ENCODE measurements around the gene CCDC192.

DNA sequence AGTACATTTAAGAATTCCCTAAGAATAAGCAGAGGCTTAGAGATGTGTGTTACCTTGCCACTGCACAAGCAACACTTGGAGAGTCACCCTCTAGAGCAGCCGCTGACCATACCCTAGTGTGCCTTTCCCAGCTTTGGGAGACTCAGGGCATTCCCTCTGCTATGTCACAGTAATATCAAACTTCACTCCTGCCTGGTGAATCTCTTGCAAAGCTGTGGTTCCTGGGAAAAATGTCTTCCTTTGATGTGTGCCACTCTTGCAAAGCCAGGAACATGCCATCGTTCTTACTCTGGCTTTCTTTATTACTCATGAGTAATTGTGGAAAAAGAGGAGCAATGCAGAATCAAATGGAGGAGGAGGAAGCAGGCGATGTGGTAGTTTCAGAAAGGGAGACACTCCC is 173.2 kb downstream of the CCDC192 start:
- TF ChIP-seq, protein P1, sequence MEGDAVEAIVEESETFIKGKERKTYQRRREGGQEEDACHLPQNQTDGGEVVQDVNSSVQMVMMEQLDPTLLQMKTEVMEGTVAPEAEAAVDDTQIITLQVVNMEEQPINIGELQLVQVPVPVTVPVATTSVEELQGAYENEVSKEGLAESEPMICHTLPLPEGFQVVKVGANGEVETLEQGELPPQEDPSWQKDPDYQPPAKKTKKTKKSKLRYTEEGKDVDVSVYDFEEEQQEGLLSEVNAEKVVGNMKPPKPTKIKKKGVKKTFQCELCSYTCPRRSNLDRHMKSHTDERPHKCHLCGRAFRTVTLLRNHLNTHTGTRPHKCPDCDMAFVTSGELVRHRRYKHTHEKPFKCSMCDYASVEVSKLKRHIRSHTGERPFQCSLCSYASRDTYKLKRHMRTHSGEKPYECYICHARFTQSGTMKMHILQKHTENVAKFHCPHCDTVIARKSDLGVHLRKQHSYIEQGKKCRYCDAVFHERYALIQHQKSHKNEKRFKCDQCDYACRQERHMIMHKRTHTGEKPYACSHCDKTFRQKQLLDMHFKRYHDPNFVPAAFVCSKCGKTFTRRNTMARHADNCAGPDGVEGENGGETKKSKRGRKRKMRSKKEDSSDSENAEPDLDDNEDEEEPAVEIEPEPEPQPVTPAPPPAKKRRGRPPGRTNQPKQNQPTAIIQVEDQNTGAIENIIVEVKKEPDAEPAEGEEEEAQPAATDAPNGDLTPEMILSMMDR (IDR thresholded peaks at IDR 0.05; ENCODE audit: poor library complexity, severe bottlenecking): no peak
- TF ChIP-seq TAF1 (IDR thresholded peaks at IDR 0.05; ENCODE audit: low read depth) (no peak), SMC3 (conservative IDR thresholded peaks at IDR 0.05; ENCODE audit: poor library complexity) (no peak)

Data from neural cell (in vitro differentiated cells).